K562 treated with DMSO at 1 percent for 24 hours (cell line): ENCODE measurements around the gene OFD1. TPM values are rescaled to one million over a fixed set of nuclear protein-coding genes. Genes with fewer than 3 reads are reported as not detected.

Source experiments
- total RNA-seq: library from RNA; unstranded; fragments of 300-600 nt; gene quantifications from 2 replicates; pipeline ENCODE4 v1.2.3, GENCODE V29; 2022; ENCODE audit warnings: low read depth; ENCODE audit not compliant: insufficient read depth

The OFD1 gene, protein sequence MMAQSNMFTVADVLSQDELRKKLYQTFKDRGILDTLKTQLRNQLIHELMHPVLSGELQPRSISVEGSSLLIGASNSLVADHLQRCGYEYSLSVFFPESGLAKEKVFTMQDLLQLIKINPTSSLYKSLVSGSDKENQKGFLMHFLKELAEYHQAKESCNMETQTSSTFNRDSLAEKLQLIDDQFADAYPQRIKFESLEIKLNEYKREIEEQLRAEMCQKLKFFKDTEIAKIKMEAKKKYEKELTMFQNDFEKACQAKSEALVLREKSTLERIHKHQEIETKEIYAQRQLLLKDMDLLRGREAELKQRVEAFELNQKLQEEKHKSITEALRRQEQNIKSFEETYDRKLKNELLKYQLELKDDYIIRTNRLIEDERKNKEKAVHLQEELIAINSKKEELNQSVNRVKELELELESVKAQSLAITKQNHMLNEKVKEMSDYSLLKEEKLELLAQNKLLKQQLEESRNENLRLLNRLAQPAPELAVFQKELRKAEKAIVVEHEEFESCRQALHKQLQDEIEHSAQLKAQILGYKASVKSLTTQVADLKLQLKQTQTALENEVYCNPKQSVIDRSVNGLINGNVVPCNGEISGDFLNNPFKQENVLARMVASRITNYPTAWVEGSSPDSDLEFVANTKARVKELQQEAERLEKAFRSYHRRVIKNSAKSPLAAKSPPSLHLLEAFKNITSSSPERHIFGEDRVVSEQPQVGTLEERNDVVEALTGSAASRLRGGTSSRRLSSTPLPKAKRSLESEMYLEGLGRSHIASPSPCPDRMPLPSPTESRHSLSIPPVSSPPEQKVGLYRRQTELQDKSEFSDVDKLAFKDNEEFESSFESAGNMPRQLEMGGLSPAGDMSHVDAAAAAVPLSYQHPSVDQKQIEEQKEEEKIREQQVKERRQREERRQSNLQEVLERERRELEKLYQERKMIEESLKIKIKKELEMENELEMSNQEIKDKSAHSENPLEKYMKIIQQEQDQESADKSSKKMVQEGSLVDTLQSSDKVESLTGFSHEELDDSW
- total RNA-seq, result 17.6 and 18.7 TPM in 2 replicates

DNA sequence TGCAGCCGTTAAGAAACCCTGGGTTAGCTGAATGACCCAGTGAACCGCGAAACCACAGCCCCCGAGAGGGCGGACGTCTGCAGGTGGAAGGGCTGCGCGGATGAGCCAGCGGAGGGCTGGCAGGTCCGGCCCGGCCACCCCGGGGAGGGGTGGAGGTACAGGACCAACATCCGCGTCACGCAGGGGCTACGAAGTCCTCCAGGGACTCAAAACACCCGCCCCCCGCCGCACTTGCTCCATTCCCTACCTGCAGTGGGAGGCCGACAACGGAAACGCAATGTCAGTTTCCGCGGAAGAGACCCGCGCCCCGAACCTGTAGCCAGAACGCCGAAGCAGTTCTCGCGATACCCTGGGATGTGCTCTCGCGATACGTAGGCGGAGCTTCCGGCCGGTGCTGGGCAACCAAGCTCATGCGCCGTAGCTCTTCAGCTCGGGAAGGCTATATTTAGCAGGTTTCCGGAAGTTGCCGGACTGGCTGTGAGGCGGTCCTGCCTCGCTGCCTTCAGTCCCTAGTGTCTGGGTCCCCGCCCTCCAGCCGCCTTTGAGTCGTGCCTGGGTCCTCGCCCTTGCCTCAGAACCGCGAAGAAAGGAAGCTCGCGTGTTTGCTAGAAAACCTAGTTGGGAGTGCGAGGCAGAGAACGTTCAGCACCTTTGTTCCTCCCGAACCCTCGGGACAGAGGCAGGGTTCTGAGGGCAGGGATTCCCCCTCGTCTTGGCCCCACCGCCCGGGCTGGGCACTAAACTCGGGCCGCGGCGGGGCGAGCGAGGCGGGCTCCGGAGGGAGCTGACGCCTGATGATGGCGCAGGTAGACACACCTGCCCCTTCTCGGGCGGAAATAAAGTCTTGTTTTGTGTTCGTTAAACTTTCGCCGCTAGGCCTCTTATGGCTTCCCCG lies at the start of gene OFD1, which contains the start of gene TRAPPC2:
Gene OFD1 (plus strand): TSS at position 471 of the 895 bp plus-strand sequence. CDS start 324 bp downstream, at position 795.
Gene TRAPPC2 (minus strand): TSS at position 343 of the 895 bp plus-strand sequence. CDS start 14,657 bp downstream, outside the sequence.

DNA sequence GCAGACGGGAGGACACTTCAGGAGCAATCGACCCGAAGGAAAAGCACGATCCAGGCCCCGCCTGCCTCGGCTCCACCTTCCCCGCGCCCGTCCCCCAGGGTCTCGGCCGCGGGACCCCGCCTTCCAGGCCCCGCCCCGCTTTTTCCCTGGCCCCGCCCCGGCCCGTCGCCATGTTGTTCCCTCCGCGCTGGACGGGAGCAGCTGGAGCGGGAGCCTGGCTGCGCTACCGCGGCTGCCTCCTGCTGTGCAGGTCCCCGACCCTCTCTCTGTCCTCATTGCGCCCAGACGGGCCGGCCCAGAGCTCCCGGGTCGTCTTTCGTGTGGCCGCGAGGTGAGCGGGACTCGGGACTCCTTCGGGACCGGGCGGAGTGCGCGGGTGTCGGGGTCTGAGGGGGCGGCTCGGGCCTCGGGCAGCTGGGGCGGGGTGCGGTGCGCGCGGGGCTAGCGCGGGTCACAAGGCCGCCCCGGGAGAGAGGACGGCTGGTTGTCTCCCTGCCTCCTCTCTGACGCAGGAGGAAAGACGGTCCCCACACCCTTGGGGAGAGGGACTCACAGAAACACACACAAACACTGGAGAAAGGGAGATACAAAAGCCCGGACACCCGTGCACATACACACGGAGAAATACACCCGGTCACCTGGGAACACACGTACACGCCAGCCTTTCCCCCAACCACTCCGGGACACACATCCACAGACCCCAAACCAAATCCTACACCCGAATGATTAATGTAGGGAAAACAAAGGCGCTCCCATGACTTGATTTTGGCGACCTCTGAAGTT lies 45.4 kb upstream of the OFD1 start, which contains the start of gene RAB9A:
Gene RAB9A (plus strand): TSS at position 171 of the 783 bp plus-strand sequence. CDS start 19,619 bp downstream, outside the sequence.

DNA sequence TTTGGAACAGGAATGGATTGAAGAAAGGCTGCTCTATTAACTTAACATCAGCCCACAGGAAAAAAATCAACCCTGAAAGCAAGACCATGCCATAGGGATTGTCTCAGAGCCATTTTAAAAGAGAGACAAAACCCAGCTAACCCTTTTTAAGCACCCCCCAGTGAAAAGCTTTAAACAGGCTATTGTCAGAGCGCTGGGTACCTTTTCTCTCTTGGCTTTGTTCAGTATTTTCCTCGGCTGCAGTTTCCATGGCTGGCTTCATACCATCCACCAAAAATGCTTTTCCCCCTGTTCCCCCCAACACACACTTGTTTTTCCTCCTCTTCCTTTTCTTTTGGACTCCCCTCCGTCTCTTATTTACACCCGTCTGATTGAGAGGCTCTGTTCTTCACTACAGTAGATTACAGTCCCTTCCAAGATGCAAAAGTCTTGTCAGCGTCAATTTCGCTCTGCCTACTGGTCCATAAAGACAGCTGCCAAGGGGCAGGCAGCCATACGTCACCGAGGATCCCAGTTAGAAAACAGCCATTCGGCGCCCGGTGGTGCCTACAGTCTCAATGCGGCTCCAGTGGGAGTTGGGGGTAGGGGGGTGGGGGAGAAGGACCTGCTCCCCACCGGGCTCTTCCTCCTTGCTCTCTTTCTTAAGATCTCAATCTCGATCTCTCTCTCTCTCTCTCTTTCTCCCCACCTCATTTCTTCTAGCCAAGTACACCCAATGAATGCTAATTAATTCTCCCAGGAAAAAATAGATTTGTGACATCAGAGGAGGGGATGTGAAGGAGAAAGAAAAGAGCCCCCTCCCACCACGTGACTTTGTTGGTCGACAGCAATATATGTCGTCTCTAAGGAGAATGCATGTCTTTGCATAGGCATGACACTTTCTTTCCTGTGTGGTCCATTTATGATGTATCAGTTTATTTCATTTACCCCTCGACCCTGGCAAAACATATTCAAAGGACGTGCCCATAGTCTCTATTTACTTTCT lies 82.4 kb downstream of the OFD1 start, which contains the start of gene GPM6B:
Gene GPM6B (minus strand): TSS at position 451 of the 985 bp plus-strand sequence. CDS start 189 bp downstream, at position 262.

Other genes with a start within 250 kb of the OFD1 start
- 0.24 and 0.25 TPM in 2 replicates for gene EGFL6, start 165.1 kb upstream of the OFD1 start, total RNA-seq
- 1.0 and 1.3 TPM in 2 replicates for gene TCEANC, start 81.6 kb upstream of the OFD1 start, total RNA-seq
- gene RAB9A, start 45.6 kb upstream of the OFD1 start, total RNA-seq, result 12.0 and 13.8 TPM in 2 replicates
- gene TRAPPC2, start 128 bp upstream of the OFD1 start, total RNA-seq, result 6.8 and 7.8 TPM in 2 replicates
- gene GPM6B, start 82.3 kb downstream of the OFD1 start, total RNA-seq, result not detected in 2 replicates